Measurements from ENCODE around the gene RAB15. TPM values are rescaled to one million over a fixed set of nuclear protein-coding genes. Genes with fewer than 3 reads are reported as not detected.

Gene RAB15
- total RNA-seq, 1 experiment from 2014 or later, result 3.3 TPM

DNA sequence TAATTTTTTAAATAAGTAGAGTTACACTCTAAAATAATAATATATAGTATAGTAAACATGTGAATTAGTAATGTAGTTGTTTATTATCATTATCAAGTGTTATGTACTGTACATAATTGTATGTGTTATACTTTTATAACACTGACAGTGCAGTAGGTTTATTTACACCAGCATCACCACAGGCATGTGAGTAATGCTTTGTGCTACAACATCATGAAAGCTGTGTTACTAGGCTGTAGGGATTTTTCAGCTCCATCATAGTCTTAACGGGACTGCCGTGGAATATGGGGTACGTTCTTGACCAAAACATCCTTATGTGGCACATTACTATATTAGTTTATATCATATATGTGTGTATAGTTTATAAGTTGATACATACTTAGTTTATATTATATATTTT, 23.2 kb upstream of the RAB15 start:
- no peak overlapping the region for H3K4me2 ChIP-seq (ENCODE audit: low read length)
- H3K27me3 ChIP-seq (ENCODE audit: insufficient read depth, low read length), result no peaks in the 10 kb centered on the region
- H3K79me2 ChIP-seq (ENCODE audit: insufficient read depth, low read length), result peaks cover 77% of the 10 kb centered on the region
- CTCF ChIA-PET, result interaction anchor here (1.3 kb wide), 1 partner anchor 8 kb away, joined by 6 read pairs; the partner anchor contains the start of gene FNTB
- H3K4me3 ChIP-seq (replicated peaks in 1 of 2; ENCODE audit: low read depth in 1 of 2, low read length in 2 of 2), result no peak overlapping the region
- POLR2A ChIA-PET, result no interaction called here
- peaks cover 4 to 16% of the 10 kb centered on the region in 2 experiments; a peak in 2 of 4 replicates for H3K4me1 ChIP-seq (ENCODE audit: control insufficient read depth in 1 of 2, insufficient read depth in 2 of 2, low read length in 2 of 2)
- intact Hi-C loops (cut with micrococcal nuclease), result no loop called here
- BruUV-seq (replicated peaks), result no TSS peak
- no peaks in the 10 kb centered on the region for H3K36me3 ChIP-seq (ENCODE audit: control insufficient read depth in 1 of 2, insufficient read depth in 2 of 2, low read length in 2 of 2)
- no peak overlapping the region for H3K9ac ChIP-seq (ENCODE audit: low read length)
- no peaks in the 10 kb centered on the region for H3K9me3 ChIP-seq (ENCODE audit: control insufficient read depth in 1 of 2, insufficient read depth in 1 of 2, low read depth in 1 of 2, low read length in 2 of 2)
- no peak overlapping the region for H2AFZ ChIP-seq (ENCODE audit: low read depth, low read length, poor library complexity, severe bottlenecking)
- no peaks in the 10 kb centered on the region for H3K9me2 ChIP-seq (ENCODE audit: insufficient read depth)
- H3K27ac ChIP-seq (ENCODE audit: low read depth, low read length), result no peak overlapping the region
- no peak for ATAC-seq
- DNase-seq (ENCODE audit: low read depth, low spot score), result no peak
- RAD21 ChIA-PET (ENCODE audit: low non-redundant PET in 1 of 2, low total read pairs in 2 of 2, uncharacterized antibody in 2 of 2, unreplicated experiment in 2 of 2), result no interaction called here
- TF ChIP-seq JUND (IDR thresholded peaks at IDR 0.05) (no peak), ZNF274 (IDR thresholded peaks at IDR 0.05; ENCODE audit: low read depth, low read length) (no peak), ZFX (IDR thresholded peaks at IDR 0.05) (no peak), EZH2phosphoT487 (IDR thresholded peaks at IDR 0.05; ENCODE audit: borderline replicate concordance) (no peak), SRF (IDR thresholded peaks at IDR 0.05; ENCODE audit: low read depth) (no peak), POLR2AphosphoS5 (IDR thresholded peaks at IDR 0.05; ENCODE audit: low read depth, low read length) (no peak), CTCF (IDR thresholded peaks at IDR 0.05 in 2 of 3, conservative IDR thresholded peaks at IDR 0.05 in 1 of 3; ENCODE audit: borderline replicate concordance in 1 of 3, insufficient read depth in 1 of 3, low read depth in 2 of 3, low read length in 2 of 3) (no peak), CBX3 (IDR thresholded peaks at IDR 0.05; ENCODE audit: low read depth) (no peak)
- TF ChIP-seq, protein P1, sequence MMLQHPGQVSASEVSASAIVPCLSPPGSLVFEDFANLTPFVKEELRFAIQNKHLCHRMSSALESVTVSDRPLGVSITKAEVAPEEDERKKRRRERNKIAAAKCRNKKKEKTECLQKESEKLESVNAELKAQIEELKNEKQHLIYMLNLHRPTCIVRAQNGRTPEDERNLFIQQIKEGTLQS (IDR thresholded peaks at IDR 0.05), result no peak
- TF ChIP-seq, protein P2, sequence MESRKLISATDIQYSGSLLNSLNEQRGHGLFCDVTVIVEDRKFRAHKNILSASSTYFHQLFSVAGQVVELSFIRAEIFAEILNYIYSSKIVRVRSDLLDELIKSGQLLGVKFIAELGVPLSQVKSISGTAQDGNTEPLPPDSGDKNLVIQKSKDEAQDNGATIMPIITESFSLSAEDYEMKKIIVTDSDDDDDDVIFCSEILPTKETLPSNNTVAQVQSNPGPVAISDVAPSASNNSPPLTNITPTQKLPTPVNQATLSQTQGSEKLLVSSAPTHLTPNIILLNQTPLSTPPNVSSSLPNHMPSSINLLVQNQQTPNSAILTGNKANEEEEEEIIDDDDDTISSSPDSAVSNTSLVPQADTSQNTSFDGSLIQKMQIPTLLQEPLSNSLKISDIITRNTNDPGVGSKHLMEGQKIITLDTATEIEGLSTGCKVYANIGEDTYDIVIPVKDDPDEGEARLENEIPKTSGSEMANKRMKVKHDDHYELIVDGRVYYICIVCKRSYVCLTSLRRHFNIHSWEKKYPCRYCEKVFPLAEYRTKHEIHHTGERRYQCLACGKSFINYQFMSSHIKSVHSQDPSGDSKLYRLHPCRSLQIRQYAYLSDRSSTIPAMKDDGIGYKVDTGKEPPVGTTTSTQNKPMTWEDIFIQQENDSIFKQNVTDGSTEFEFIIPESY (IDR thresholded peaks at IDR 0.05; ENCODE audit: extremely low read depth, insufficient replicate concordance, low read length), result no peak
- no peaks in the 10 kb centered on the region for H4K20me1 ChIP-seq (ENCODE audit: insufficient read depth)
